NCI-H1694 treated with DMSO at 0.1 percent for 48 hours (cell line): ENCODE measurements around the gene PCDHGC3.

Experiments used
- DNase-seq: peaks from one replicate; lab custom pipeline; 2025; lab: John Stamatoyannopoulos, UW

The PCDHGC3 gene

GRCh38 chr5:141524604-141525597 is 49.1 kb downstream of the PCDHGC3 start:
- DNase-seq = peak; percentile 95

- no peak for DNase-seq
These were observed 49.9 kb downstream of the PCDHGC3 start for GRCh38 chr5:141525653-141526052.

- no peak for DNase-seq
These were observed 51.7 kb downstream of the PCDHGC3 start for GRCh38 chr5:141527426-141527825.
